ENCODE results near the gene TYW5. TPM values are rescaled to one million over a fixed set of nuclear protein-coding genes. Genes with fewer than 3 reads are reported as not detected.

Gene TYW5
- polyA plus RNA-seq (ENCODE audit: insufficient read length in 4 of 4): 10 to 100 TPM; 12.9 to 15.8 (median 14.0) TPM

- DNase-seq (ENCODE audit: low read depth in 4 of 4, low spot score in 3 of 4): peak; percentile 69 to 78 (median 74)
Measured at GRCh38 chr2:199955339-199956061, at the start of gene TYW5, which contains the start of gene MAIP1. TYW5 (minus strand) TSS chr2:199955491; CDS start chr2:199955470, 21 bp downstream. MAIP1 (plus strand) TSS chr2:199955582; CDS start chr2:199955799, 217 bp downstream.

GRCh38 chr2:200003444-200003843 lies 48.2 kb upstream of the TYW5 start:
- no peak for DNase-seq (ENCODE audit: low read depth in 4 of 4, low spot score in 3 of 4)

- no peak for DNase-seq (ENCODE audit: low read depth in 4 of 4, low spot score in 3 of 4)
Measured at GRCh38 chr2:200000444-200001163, 45.3 kb upstream of the TYW5 start.

GRCh38 chr2:199999166-199999565 lies 43.9 kb upstream of the TYW5 start:
- DNase-seq (ENCODE audit: low read depth in 4 of 4, low spot score in 3 of 4): no peak

DNA sequence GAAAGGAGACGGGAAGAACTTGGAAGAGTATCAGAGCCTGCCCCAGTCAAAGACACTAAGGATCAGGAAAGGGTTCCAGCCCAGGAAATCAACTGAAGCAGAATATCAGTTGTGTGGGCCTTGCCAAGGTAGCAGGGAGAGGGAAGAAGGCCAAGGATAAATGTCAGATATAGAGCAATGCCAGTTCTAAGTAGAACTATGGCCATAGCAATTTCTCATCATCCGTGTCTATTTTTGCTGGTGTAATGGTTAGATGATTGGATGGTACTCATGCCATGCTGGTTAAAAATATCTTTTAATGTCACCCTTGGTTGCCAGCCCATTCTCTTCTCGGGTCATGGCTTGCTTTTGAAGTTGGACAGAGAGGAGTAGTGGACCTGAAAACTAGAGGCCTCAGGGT lies 42.0 kb upstream of the TYW5 start:
- no peak for DNase-seq (ENCODE audit: low read depth in 4 of 4, low spot score in 3 of 4)

GRCh38 chr2:199994896-199995295 lies 39.6 kb upstream of the TYW5 start:
- no peak for DNase-seq (ENCODE audit: low read depth in 4 of 4, low spot score in 3 of 4)

GRCh38 chr2:199994371-199994770 lies 39.1 kb upstream of the TYW5 start:
- no peak for DNase-seq (ENCODE audit: low read depth in 4 of 4, low spot score in 3 of 4)

DNA sequence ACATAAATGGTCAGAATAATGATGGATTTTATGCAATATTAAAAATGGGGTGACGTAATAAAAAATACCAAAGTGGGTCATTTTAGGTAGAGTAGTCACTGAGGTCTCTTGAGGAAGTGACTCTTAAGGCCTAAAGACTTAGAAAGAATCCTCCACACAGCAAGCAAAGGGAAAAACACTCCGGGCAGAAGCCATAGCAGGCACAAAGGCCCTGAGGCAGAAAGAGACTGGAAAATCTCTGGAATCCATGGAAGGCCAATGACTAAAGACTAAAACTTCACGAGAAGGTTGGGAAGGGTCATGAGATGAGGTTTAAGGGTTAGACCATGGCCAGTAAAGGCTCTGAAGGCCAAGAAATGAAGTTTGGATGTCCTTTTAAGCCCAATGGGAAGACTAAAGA lies 37.0 kb upstream of the TYW5 start:
- no peak for DNase-seq (ENCODE audit: low read depth in 4 of 4, low spot score in 3 of 4)

GRCh38 chr2:199991691-199992090 lies 36.4 kb upstream of the TYW5 start:
- DNase-seq (ENCODE audit: low read depth in 4 of 4, low spot score in 3 of 4): no peak

GRCh38 chr2:199989822-199990221 lies 34.5 kb upstream of the TYW5 start:
- DNase-seq (ENCODE audit: low read depth in 4 of 4, low spot score in 3 of 4): no peak

GRCh38 chr2:199988151-199988550 lies 32.9 kb upstream of the TYW5 start:
- no peak for DNase-seq (ENCODE audit: low read depth in 4 of 4, low spot score in 3 of 4)

DNA sequence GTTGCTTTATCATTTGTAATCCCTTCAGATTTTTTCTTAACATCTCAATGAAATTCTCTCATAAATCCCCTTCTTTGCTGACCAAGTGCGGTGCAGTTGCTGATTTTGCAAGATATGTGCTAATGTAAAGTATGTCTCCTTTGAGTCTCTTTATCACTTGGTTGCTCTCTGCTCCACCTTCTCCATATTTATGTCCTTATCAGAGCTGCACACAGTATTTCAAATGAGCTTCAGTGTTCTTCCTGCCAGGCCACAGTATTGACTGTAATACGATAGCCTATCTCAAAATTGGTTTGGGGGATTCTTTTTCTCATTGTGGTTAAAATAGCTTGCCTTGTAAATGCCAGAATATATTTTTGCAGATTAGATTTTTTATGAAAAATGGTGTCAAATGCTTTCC lies 32.3 kb upstream of the TYW5 start:
- DNase-seq (ENCODE audit: low read depth in 4 of 4, low spot score in 3 of 4): no peak

DNA sequence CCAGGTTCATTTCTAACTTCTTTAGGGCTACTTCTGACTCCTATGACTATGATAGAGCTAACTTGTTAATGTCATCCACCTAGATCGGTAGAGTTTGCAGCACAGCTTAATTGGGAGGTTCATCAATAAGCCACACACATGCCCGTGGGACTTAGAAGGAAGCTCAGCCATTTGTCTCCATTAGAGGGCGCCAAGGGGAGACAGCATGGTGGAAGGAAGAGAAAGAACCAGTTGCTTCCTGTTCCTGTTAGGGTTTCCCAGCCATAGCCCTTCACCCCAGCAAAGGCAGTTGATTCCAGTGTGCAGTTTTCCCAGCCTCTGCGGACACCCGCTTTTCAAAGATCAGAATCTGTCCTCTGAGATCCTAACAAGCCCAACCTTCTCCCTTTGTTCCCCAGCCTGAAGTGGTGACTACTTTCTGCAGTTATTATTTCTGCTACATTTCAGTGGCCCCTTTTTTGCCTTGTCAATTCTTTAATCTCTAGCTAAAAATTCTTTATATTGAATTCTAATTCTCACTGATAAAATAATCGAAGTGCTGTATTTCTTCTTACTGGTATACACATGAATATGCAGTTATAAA lies 30.4 kb upstream of the TYW5 start:
- peak in 1 of 4 donors; percentile 52 for DNase-seq (ENCODE audit: low read depth in 4 of 4, low spot score in 3 of 4)

DNA sequence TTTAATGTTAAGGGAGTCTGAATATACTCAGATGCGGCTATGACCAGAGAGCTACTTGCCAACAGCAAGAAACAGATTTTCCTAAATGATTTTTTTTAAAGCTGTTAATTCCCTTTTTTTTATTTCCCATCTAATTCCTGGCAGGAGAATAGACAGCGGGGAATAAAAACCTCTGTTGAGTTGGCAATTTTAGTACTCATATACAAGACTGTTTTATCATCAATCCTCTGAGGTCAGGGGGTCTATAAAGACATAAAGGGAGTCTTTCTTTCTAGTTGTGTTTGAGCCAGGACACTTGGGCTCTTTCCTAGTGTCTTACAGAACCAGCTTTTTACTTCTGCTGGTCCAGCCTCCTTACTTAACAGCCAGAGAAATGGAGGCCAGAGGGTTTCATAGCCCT lies 29.5 kb upstream of the TYW5 start:
- DNase-seq (ENCODE audit: low read depth in 4 of 4, low spot score in 3 of 4): peak in 2 of 4 donors; percentile 41 to 49

DNA sequence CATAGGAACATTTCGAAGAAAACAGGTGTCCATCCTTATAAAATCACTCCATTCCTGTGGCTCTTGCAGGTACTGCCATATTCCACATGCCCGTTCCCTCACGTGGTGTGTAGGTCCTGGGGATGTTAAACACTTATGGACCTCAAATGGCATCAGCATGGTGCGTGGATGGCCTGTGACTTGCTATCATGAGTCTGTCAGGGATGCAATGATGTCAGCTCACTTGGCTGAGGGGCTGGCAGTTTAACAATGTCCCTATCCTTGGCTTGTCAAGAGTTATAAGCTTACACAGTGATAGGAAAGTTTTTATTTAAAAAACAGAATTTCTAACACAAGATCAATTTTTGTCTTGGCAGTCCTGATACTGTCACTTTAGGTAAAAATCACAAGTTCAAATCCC lies 28.9 kb upstream of the TYW5 start:
- no peak for DNase-seq (ENCODE audit: low read depth in 4 of 4, low spot score in 3 of 4)

GRCh38 chr2:199983534-199983933 lies 28.2 kb upstream of the TYW5 start:
- no peak for DNase-seq (ENCODE audit: low read depth in 4 of 4, low spot score in 3 of 4)

- DNase-seq (ENCODE audit: low read depth in 4 of 4, low spot score in 3 of 4): no peak
Measured at GRCh38 chr2:199982126-199982843, 27.0 kb upstream of the TYW5 start.

- peak; percentile 69 to 74 (median 72) for DNase-seq (ENCODE audit: low read depth in 4 of 4, low spot score in 3 of 4)
Measured at GRCh38 chr2:199979832-199980628, 24.7 kb upstream of the TYW5 start.

GRCh38 chr2:199979398-199979797 lies 24.1 kb upstream of the TYW5 start:
- no peak for DNase-seq (ENCODE audit: low read depth in 4 of 4, low spot score in 3 of 4)

GRCh38 chr2:199977984-199978415 lies 22.7 kb upstream of the TYW5 start:
- no peak for DNase-seq (ENCODE audit: low read depth in 4 of 4, low spot score in 3 of 4)

Measured in right renal pelvis (tissue), 4 donors.